Limb (tissue), 2 donors: ENCODE results near the gene LHFPL2.
"Not testable (repeated sequence)": the region's sequence is repeated elsewhere in the genome, so short reads cannot be mapped to it uniquely, and the experiment has no call there.

ENCODE experiments used
- DNase-seq, 2 donors: peaks; one replicate each; pipeline ENCODE4 v3.0.0-alpha.2; 2016; ENCODE audit errors: extremely low spot score in 2 of 2

The LHFPL2 gene

GRCh38 chr5:78666975-78667374, 18.4 kb upstream of the LHFPL2 start:
- not testable (repeated sequence) for DNase-seq

- DNase-seq: peak in 1 of 2 donors; percentile 33
Measured at GRCh38 chr5:78666041-78666444, 17.5 kb upstream of the LHFPL2 start.

GRCh38 chr5:78665534-78665933, 17.0 kb upstream of the LHFPL2 start:
- DNase-seq: no peak

- no peak for DNase-seq
Measured at GRCh38 chr5:78662323-78662722, 13.8 kb upstream of the LHFPL2 start.

GRCh38 chr5:78661691-78662090, 13.1 kb upstream of the LHFPL2 start:
- no peak for DNase-seq

- no peak for DNase-seq
Measured at GRCh38 chr5:78661044-78661443, 12.5 kb upstream of the LHFPL2 start.

- DNase-seq: no peak
Measured at GRCh38 chr5:78660401-78660800, 11.8 kb upstream of the LHFPL2 start.

- no peak for DNase-seq
Measured at GRCh38 chr5:78659714-78660113, 11.1 kb upstream of the LHFPL2 start.

- no peak for DNase-seq
Measured at GRCh38 chr5:78659114-78659513, 10.5 kb upstream of the LHFPL2 start.

GRCh38 chr5:78657201-78657600, 8.6 kb upstream of the LHFPL2 start:
- DNase-seq: no peak

- no peak for DNase-seq
Measured at GRCh38 chr5:78655746-78656290, 7.2 kb upstream of the LHFPL2 start.

- no peak for DNase-seq
Measured at GRCh38 chr5:78654386-78654785, 5.8 kb upstream of the LHFPL2 start.

GRCh38 chr5:78653681-78654366, 5.3 kb upstream of the LHFPL2 start:
- no peak for DNase-seq

- DNase-seq: no peak
Measured at GRCh38 chr5:78653031-78653430, 4.5 kb upstream of the LHFPL2 start.

GRCh38 chr5:78651468-78651867, 2.9 kb upstream of the LHFPL2 start:
- DNase-seq: no peak

- DNase-seq: no peak
Measured at GRCh38 chr5:78650531-78650930, 2.0 kb upstream of the LHFPL2 start.

- DNase-seq: peak in 1 of 2 donors; percentile 49
Measured at GRCh38 chr5:78649861-78650496, 1.4 kb upstream of the LHFPL2 start.

- peak in 1 of 2 donors; percentile 55 for DNase-seq
Measured at GRCh38 chr5:78649211-78649695, 681 bp upstream of the LHFPL2 start.

- peak; percentile 53 to 78 for DNase-seq
Measured at GRCh38 chr5:78647838-78648358, 674 bp downstream of the LHFPL2 start.

GRCh38 chr5:78647351-78647818, 1.2 kb downstream of the LHFPL2 start:
- DNase-seq: peak in 1 of 2 donors; percentile 59

- DNase-seq: no peak
Measured at GRCh38 chr5:78644741-78645300, 3.8 kb downstream of the LHFPL2 start.

GRCh38 chr5:78644129-78644528, 4.4 kb downstream of the LHFPL2 start:
- DNase-seq: no peak
